ENCODE results near the gene RUFY2. TPM values are rescaled to one million over a fixed set of nuclear protein-coding genes. Genes with fewer than 3 reads are reported as not detected.

Gene RUFY2
- total RNA-seq, 4 donors from 2014 or later = 12.4 to 43.3 (median 21.6) TPM

- Histone ChIP-seq H3K27me3 (no peaks in the 10 kb centered on the region), H3K27ac (no peak overlapping the region), H3K4me1 (peaks cover 1% of the 10 kb centered on the region), H3K36me3 (peaks cover 83% of the 10 kb centered on the region), H3K9me3 (no peaks in the 10 kb centered on the region), H3K4me3 (no peak overlapping the region)
- DNase-seq (ENCODE audit: low spot score in 2 of 2) = no peak
- 93% methylated on average over 3 of the region's 3 CpGs for WGBS
- TF ChIP-seq, protein P1, sequence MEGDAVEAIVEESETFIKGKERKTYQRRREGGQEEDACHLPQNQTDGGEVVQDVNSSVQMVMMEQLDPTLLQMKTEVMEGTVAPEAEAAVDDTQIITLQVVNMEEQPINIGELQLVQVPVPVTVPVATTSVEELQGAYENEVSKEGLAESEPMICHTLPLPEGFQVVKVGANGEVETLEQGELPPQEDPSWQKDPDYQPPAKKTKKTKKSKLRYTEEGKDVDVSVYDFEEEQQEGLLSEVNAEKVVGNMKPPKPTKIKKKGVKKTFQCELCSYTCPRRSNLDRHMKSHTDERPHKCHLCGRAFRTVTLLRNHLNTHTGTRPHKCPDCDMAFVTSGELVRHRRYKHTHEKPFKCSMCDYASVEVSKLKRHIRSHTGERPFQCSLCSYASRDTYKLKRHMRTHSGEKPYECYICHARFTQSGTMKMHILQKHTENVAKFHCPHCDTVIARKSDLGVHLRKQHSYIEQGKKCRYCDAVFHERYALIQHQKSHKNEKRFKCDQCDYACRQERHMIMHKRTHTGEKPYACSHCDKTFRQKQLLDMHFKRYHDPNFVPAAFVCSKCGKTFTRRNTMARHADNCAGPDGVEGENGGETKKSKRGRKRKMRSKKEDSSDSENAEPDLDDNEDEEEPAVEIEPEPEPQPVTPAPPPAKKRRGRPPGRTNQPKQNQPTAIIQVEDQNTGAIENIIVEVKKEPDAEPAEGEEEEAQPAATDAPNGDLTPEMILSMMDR (IDR thresholded peaks at IDR 0.05) = no peak
- TF ChIP-seq POLR2A (IDR thresholded peaks at IDR 0.05) (no peak), EP300 (IDR thresholded peaks at IDR 0.05) (no peak), POLR2AphosphoS5 (IDR thresholded peaks at IDR 0.05) (no peak)
Observed at GRCh38 chr10:68342909-68343516, 64.1 kb downstream of the RUFY2 start.

DNA sequence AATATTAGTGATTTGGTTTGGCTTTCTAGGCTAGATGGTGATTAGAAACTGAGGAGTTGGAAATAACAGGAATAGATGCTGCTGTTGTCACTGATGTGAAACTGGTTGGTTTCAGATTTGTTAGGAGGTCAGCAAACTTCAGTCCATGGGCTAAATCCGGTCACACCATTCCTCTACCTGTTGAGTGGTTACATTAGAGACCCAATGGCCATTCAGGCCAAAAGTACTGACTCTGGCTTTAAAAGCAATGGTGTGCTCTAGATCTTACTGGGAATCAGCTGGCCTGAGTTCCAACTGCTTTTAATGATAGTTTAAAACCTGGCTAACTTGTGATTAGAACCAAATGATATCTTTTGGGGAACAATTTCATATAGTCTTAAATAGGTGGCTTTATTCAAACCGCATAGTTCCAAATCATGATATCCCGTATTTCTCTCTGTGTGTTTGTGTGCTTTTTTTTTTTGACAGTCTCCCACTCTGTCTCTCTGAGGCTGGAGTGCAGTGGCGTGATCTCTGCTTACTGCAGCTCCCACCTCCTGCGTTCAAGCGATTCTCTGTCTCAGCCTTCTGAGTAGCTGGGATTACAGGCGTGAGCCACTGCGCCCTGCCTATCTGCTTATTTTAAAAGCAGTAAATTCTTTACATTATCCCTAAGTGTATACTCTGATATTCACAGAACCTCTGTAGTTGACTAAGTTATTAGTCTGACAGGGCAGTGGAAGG lies 66.6 kb downstream of the RUFY2 start:
- TF ChIP-seq EP300 (IDR thresholded peaks at IDR 0.05) (no peak), POLR2A (IDR thresholded peaks at IDR 0.05) (no peak), POLR2AphosphoS5 (IDR thresholded peaks at IDR 0.05) (no peak)
- TF ChIP-seq, protein P1 (IDR thresholded peaks at IDR 0.05) = no peak

GRCh38 chr10:68336754-68337351 lies 70.2 kb downstream of the RUFY2 start:
- Histone ChIP-seq H3K27ac (no peak overlapping the region), H3K27me3 (no peaks in the 10 kb centered on the region), H3K36me3 (peaks cover 35% of the 10 kb centered on the region), H3K4me3 (no peak overlapping the region), H3K9me3 (no peaks in the 10 kb centered on the region), H3K4me1 (peaks cover 40% of the 10 kb centered on the region)
- TF ChIP-seq POLR2A (IDR thresholded peaks at IDR 0.05) (no peak), POLR2AphosphoS5 (IDR thresholded peaks at IDR 0.05) (no peak), EP300 (IDR thresholded peaks at IDR 0.05) (no peak)
- TF ChIP-seq, protein P1 (IDR thresholded peaks at IDR 0.05) = no peak
- 71% methylated on average over 7 of the region's 7 CpGs for WGBS
- DNase-seq (ENCODE audit: low spot score in 2 of 2) = no peak

More for the DNA sequence above, 66.6 kb downstream of the RUFY2 start:
- DNase-seq (ENCODE audit: low spot score in 2 of 2) = no peak
- 94% methylated on average over 8 of the region's 8 CpGs for whole genome bisulfite sequencing
- no peaks in the 10 kb centered on the region for H3K9me3 ChIP-seq
- H3K4me3 ChIP-seq = no peak overlapping the region
- peaks cover 69% of the 10 kb centered on the region for H3K36me3 ChIP-seq
- H3K4me1 ChIP-seq = peaks cover 25% of the 10 kb centered on the region
- H3K27ac ChIP-seq = no peak overlapping the region
- H3K27me3 ChIP-seq = no peaks in the 10 kb centered on the region

DNA sequence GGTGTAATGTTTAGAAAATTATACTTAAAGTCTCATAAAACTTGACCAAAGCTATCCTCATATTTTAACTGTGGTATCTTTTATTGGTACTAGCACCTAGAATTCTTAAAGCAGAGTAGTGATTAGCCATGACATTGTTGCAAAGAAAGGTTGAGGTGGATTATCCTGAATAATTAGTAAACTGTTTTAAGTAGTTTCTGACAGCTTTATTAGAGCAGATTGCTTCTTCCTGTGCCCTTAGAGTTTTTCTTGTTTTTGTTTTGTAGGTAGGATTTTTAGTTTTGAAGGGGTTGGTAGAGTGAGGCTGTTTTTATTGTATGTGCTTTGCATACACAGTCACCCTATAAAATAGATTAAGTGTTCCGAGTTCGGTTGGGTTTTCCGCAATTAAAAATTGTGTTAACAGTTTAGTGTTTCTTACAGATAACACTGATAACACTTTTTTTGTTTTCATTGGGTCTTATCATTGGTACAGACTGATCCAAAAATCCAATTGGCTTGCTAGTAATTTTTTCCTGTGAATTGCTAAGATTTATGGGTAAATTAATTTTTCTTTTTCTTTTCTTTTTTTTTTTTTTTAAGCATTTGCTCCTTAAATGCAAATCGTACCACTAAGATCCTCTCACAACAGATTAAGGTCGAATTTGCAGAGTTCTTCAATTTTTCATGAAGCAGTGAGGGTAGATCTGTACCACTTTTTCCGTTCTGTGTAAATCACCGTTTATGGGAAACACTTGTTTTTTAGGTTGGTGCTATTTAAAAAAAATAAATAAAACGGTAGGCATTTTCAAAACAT lies 72.2 kb downstream of the RUFY2 start:
- H3K4me3 ChIP-seq = peak overlapping the region; percentile 84
- WGBS = 5% methylated on average over 8 of the region's 8 CpGs
- H3K27me3 ChIP-seq = no peaks in the 10 kb centered on the region
- TF ChIP-seq POLR2A (IDR thresholded peaks at IDR 0.05) = no peak
- peaks cover 52% of the 10 kb centered on the region for H3K4me1 ChIP-seq
- no peaks in the 10 kb centered on the region for H3K9me3 ChIP-seq
- DNase-seq (ENCODE audit: low spot score in 2 of 2) = no peak
- no peak overlapping the region for H3K27ac ChIP-seq
- H3K36me3 ChIP-seq = peaks cover 15% of the 10 kb centered on the region

DNA sequence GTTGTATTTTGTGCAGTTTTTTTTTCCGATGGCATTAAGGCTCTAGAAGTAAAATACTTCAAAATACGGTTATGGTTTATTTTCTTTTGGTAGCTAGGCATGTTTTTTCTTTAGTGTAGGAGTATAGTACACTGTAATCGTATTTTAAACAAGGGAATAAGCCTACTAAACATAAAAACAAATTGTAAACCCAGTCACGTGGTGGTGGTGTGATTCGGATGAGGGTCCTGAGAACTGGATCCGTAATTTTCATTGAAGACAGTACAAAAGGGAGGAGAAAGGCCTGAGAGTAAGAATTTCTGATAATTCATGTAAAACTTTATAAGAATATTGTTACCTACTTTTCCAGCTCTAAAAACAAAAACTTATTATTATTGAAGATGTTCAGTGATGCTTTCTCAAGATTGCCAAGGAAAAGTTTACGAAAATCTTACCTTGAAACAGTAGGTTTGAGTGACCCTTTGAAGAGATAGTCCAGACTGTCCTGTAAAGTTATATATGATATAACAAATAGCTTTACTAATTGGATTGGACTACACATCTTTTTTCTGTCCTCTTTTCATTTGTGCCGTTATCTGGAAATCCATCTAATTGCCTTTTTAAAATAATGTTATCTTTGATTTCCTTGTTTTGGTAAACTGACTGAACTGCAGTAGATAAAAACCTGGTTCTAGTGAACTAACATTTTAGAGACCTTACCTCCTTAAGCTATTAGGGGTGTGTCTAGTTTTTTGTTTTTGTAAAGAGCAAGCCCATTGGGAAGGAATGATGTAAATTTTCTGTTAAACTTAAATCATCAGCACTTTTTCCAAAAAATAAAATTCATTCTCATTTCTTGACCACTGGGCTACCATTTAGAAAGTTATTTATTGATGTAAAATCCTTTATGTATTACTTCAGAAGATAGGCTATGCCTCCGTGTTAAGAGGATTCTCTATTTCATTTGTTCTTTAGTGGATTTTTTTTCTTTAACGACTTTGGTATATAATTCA lies 73.3 kb downstream of the RUFY2 start:
- DNase-seq (ENCODE audit: low spot score in 2 of 2) = no peak
- peak overlapping the region; percentile 98 for H3K27ac ChIP-seq
- no peaks in the 10 kb centered on the region for H3K27me3 ChIP-seq
- TF ChIP-seq POLR2A (IDR thresholded peaks at IDR 0.05) (no peak), EP300 (IDR thresholded peaks at IDR 0.05) (no peak), POLR2AphosphoS5 (IDR thresholded peaks at IDR 0.05) (no peak)
- TF ChIP-seq, protein P1 (IDR thresholded peaks at IDR 0.05) = no peak
- no peaks in the 10 kb centered on the region for H3K9me3 ChIP-seq
- H3K36me3 ChIP-seq = peaks cover 4% of the 10 kb centered on the region
- H3K4me3 ChIP-seq = peak overlapping the region; percentile 84
- H3K4me1 ChIP-seq = peaks cover 63% of the 10 kb centered on the region
- WGBS = 1% methylated on average over 10 of the region's 10 CpGs
